ENCODE results near the gene MYL12B.
"Not testable (repeated sequence)": the region's sequence is repeated elsewhere in the genome, so short reads cannot be mapped to it uniquely, and the experiment has no call there.

Gene MYL12B

GRCh38 chr18:3283908-3284307 is 22.0 kb downstream of the MYL12B start:
- DNase-seq (ENCODE audit: low read depth, low spot score) = no peak
- no peak overlapping the region for H3K4me3 ChIP-seq (ENCODE audit: low read length)

- no peak overlapping the region for H3K4me3 ChIP-seq (ENCODE audit: low read length)
- DNase-seq (ENCODE audit: low read depth, low spot score) = no peak
Measured at GRCh38 chr18:3284501-3284900, 22.6 kb downstream of the MYL12B start.

GRCh38 chr18:3286159-3286558 is 24.2 kb downstream of the MYL12B start:
- H3K4me3 ChIP-seq (ENCODE audit: low read length) = no peak overlapping the region

GRCh38 chr18:3293196-3293951 is 31.4 kb downstream of the MYL12B start:
- no peak for DNase-seq (ENCODE audit: low read depth, low spot score)
- no peak overlapping the region for H3K4me3 ChIP-seq (ENCODE audit: low read length)

More at GRCh38 chr18:3286159-3286558, 24.2 kb downstream of the MYL12B start:
- DNase-seq (ENCODE audit: low read depth, low spot score) = no peak

GRCh38 chr18:3294435-3295080 is 32.6 kb downstream of the MYL12B start:
- DNase-seq (ENCODE audit: low read depth, low spot score) = no peak
- no peak overlapping the region for H3K4me3 ChIP-seq (ENCODE audit: low read length)

- H3K4me3 ChIP-seq (ENCODE audit: low read length) = peak overlapping the region; percentile 72
- peak; percentile 84 for DNase-seq (ENCODE audit: low read depth, low spot score)
Measured at GRCh38 chr18:3297025-3297984, 35.4 kb downstream of the MYL12B start.

- no peak overlapping the region for H3K4me3 ChIP-seq (ENCODE audit: low read length)
- no peak for DNase-seq (ENCODE audit: low read depth, low spot score)
Measured at GRCh38 chr18:3304832-3305231, 42.9 kb downstream of the MYL12B start.

GRCh38 chr18:3305354-3305762 is 43.4 kb downstream of the MYL12B start:
- H3K4me3 ChIP-seq (ENCODE audit: low read length) = no peak overlapping the region
- no peak for DNase-seq (ENCODE audit: low read depth, low spot score)

GRCh38 chr18:3305933-3306332 is 44.0 kb downstream of the MYL12B start:
- no peak overlapping the region for H3K4me3 ChIP-seq (ENCODE audit: low read length)
- DNase-seq (ENCODE audit: low read depth, low spot score) = no peak

- no peak overlapping the region for H3K4me3 ChIP-seq (ENCODE audit: low read length)
- DNase-seq (ENCODE audit: low read depth, low spot score) = no peak
Measured at GRCh38 chr18:3306391-3306790, 44.5 kb downstream of the MYL12B start.

GRCh38 chr18:3313685-3314084 is 51.8 kb downstream of the MYL12B start:
- no peak overlapping the region for H3K4me3 ChIP-seq (ENCODE audit: low read length)
- no peak for DNase-seq (ENCODE audit: low read depth, low spot score)

GRCh38 chr18:3315344-3315743 is 53.4 kb downstream of the MYL12B start:
- not testable (repeated sequence) for DNase-seq (ENCODE audit: low read depth, low spot score); H3K4me3 ChIP-seq (ENCODE audit: low read length)

- DNase-seq (ENCODE audit: low read depth, low spot score) = no peak
- no peak overlapping the region for H3K4me3 ChIP-seq (ENCODE audit: low read length)
Measured at GRCh38 chr18:3319399-3319798, 57.5 kb downstream of the MYL12B start.

- H3K4me3 ChIP-seq (ENCODE audit: low read length) = no peak overlapping the region
Measured at GRCh38 chr18:3319894-3320454, 58.0 kb downstream of the MYL12B start.

GRCh38 chr18:3321133-3321812 is 59.3 kb downstream of the MYL12B start:
- no peak for DNase-seq (ENCODE audit: low read depth, low spot score)
- H3K4me3 ChIP-seq (ENCODE audit: low read length) = no peak overlapping the region

More at GRCh38 chr18:3319894-3320454, 58.0 kb downstream of the MYL12B start:
- no peak for DNase-seq (ENCODE audit: low read depth, low spot score)

- no peak overlapping the region for H3K4me3 ChIP-seq (ENCODE audit: low read length)
- DNase-seq (ENCODE audit: low read depth, low spot score) = no peak
Measured at GRCh38 chr18:3323900-3324299, 62.0 kb downstream of the MYL12B start.
